Ishikawa (cell line): Measurements from ENCODE around the gene ARID4B.

Experiments used
- CEBPB ChIP-seq: IDR thresholded peaks from 2 replicates; pipeline ENCODE4 v1.6.1; 2012
- EP300 ChIP-seq: IDR thresholded peaks from 2 replicates; pipeline ENCODE4 v1.6.1; 2012; ENCODE audit warnings: borderline replicate concordance
- FOXM1 ChIP-seq: IDR thresholded peaks from 2 replicates; pipeline ENCODE4 v1.6.1; 2012; ENCODE audit warnings: low read depth, borderline replicate concordance
- TAF1 ChIP-seq: IDR thresholded peaks from 2 replicates; pipeline ENCODE4 v1.6.1; 2012; ENCODE audit warnings: low read depth, mild to moderate bottlenecking
- TCF12 ChIP-seq: IDR thresholded peaks from 2 replicates; pipeline ENCODE4 v1.6.1; 2012; ENCODE audit warnings: low read depth

GRCh38 chr1:235205687-235206086 lies 122.3 kb downstream of the ARID4B start:
- TF ChIP-seq CEBPB, result no peak
- TF ChIP-seq EP300, result no peak
- TF ChIP-seq TAF1, result no peak
- no peak for TF ChIP-seq TCF12
- TF ChIP-seq FOXM1, result no peak
